ENCODE results near the gene IGFBPL1. TPM values are rescaled to one million over a fixed set of nuclear protein-coding genes. Genes with fewer than 3 reads are reported as not detected.

Gene IGFBPL1
- total and polyA plus RNA-seq, 10 of the 15 experiments (the other 5 are each of a cell fraction or from before 2014, with no cell fraction given) = 0.25 TPM; not detected in 9

DNA sequence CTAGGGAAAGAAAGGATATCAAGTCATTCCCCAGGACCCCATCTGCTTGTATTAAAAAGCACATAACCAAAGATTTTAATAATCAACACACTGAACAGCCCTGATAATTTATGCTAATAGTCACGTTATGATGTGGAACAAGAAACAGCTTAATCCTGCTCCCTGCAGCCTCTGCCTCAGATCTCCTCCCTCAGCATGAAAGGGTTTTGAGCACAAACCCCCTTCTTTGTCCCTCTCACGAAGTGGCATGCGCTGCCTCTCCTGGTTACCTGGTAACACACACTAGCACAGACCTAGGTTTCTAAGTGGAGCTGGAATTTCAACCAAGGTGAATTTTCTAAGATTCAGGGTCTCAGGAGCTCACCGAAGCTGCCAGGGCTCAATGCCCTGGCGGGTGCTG is 5.1 kb downstream of the IGFBPL1 start:
- H3K4me3 ChIP-seq = no peak overlapping the region
- H3K27me3 ChIP-seq (replicated peaks in 1 of 2; ENCODE audit: control insufficient read depth in 2 of 2, insufficient read depth in 2 of 2, low read length in 1 of 2) = peaks cover 3 to 4% of the 10 kb centered on the region in 2 experiments; a peak in 3 of 4 replicates
- intact Hi-C loops (cut with micrococcal nuclease; ENCODE audit: unreplicated experiment) = no loop called here
- H3K4me2 ChIP-seq (ENCODE audit: control insufficient read depth, insufficient read depth) = no peak overlapping the region
- H3K9me3 ChIP-seq (replicated peaks; ENCODE audit: control insufficient read depth, insufficient read depth, low read length) = no peaks in the 10 kb centered on the region
- no peak overlapping the region for H3K27ac ChIP-seq (ENCODE audit: control insufficient read depth, insufficient read depth)
- no peaks in the 10 kb centered on the region for H3K79me2 ChIP-seq (ENCODE audit: control insufficient read depth, insufficient read depth, low read length)
- no peak overlapping the region for H3K9ac ChIP-seq (ENCODE audit: control insufficient read depth, insufficient read depth, low read length)
- H2AFZ ChIP-seq (ENCODE audit: control insufficient read depth, low read depth, low read length) = no peak overlapping the region
- H3K36me3 ChIP-seq (ENCODE audit: control insufficient read depth in 2 of 2, insufficient read depth in 2 of 2, low read length in 1 of 2) = no peaks in the 10 kb centered on the region
- no peaks in the 10 kb centered on the region for H4K20me1 ChIP-seq (ENCODE audit: control insufficient read depth, insufficient read depth)
- CTCF ChIA-PET = interaction anchor here (0.7 to 5.6 kb wide), 4 partner anchors 8 to 158 kb away, joined by 3 to 66 read pairs (median 4); no protein-coding TSS in a partner anchor
- RAD21 ChIA-PET (ENCODE audit: unreplicated experiment) = no interaction called here
- in situ Hi-C loops (cut with MboI) = no loop called here
- FAIRE-seq (no peak), DNase-seq (ENCODE audit: low read depth, low spot score) (no peak), ATAC-seq (no peak)
- 18% methylated on average over 5 of the region's 5 CpGs for WGBS (ENCODE audit: insufficient coverage, insufficient replicate concordance, low lambda C conversion rate, missing lambda C conversion rate)
- TF ChIP-seq PAX8 (IDR thresholded peaks at IDR 0.05) (no peak), ZNF207 (IDR thresholded peaks at IDR 0.05; ENCODE audit: borderline replicate concordance) (no peak), CREM (IDR thresholded peaks at IDR 0.05; ENCODE audit: low read depth) (no peak), ZSCAN29 (IDR thresholded peaks at IDR 0.05) (no peak), ZNF274 (IDR thresholded peaks at IDR 0.05; ENCODE audit: insufficient read depth, insufficient read length) (no peak), RAD21 (IDR thresholded peaks at IDR 0.05; ENCODE audit: insufficient read depth, low read depth, low read length) (no peak), ZNF24 (IDR thresholded peaks at IDR 0.05) (no peak), IRF3 (IDR thresholded peaks at IDR 0.05) (no peak), POLR2A (IDR thresholded peaks at IDR 0.05; ENCODE audit: low read depth, low read length) (no peak), RFX5 (IDR thresholded peaks at IDR 0.05; ENCODE audit: low read depth, low read length) (no peak), FOXK2 (IDR thresholded peaks at IDR 0.05) (no peak), CBFB (IDR thresholded peaks at IDR 0.05; ENCODE audit: low read depth) (no peak), NFIC (IDR thresholded peaks at IDR 0.05; ENCODE audit: low read depth, low read length) (no peak), PBX3 (IDR thresholded peaks at IDR 0.05; ENCODE audit: insufficient replicate concordance, low read depth, low read length) (no peak), ETV6 (conservative IDR thresholded peaks at IDR 0.05 in 1 of 2, IDR thresholded peaks at IDR 0.05 in 1 of 2; ENCODE audit: borderline replicate concordance in 1 of 2, low read depth in 1 of 2) (no peak)
- TF ChIP-seq, protein P1, sequence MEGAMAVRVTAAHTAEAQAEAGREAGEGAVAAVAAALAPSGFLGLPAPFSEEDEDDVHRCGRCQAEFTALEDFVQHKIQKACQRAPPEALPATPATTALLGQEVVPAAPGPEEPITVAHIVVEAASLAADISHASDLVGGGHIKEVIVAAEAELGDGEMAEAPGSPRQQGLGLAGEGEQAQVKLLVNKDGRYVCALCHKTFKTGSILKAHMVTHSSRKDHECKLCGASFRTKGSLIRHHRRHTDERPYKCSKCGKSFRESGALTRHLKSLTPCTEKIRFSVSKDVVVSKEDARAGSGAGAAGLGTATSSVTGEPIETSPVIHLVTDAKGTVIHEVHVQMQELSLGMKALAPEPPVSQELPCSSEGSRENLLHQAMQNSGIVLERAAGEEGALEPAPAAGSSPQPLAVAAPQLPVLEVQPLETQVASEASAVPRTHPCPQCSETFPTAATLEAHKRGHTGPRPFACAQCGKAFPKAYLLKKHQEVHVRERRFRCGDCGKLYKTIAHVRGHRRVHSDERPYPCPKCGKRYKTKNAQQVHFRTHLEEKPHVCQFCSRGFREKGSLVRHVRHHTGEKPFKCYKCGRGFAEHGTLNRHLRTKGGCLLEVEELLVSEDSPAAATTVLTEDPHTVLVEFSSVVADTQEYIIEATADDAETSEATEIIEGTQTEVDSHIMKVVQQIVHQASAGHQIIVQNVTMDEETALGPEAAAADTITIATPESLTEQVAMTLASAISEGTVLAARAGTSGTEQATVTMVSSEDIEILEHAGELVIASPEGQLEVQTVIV (IDR thresholded peaks at IDR 0.05; ENCODE audit: borderline replicate concordance, partially characterized antibody) = no peak
- TF ChIP-seq, protein P2, sequence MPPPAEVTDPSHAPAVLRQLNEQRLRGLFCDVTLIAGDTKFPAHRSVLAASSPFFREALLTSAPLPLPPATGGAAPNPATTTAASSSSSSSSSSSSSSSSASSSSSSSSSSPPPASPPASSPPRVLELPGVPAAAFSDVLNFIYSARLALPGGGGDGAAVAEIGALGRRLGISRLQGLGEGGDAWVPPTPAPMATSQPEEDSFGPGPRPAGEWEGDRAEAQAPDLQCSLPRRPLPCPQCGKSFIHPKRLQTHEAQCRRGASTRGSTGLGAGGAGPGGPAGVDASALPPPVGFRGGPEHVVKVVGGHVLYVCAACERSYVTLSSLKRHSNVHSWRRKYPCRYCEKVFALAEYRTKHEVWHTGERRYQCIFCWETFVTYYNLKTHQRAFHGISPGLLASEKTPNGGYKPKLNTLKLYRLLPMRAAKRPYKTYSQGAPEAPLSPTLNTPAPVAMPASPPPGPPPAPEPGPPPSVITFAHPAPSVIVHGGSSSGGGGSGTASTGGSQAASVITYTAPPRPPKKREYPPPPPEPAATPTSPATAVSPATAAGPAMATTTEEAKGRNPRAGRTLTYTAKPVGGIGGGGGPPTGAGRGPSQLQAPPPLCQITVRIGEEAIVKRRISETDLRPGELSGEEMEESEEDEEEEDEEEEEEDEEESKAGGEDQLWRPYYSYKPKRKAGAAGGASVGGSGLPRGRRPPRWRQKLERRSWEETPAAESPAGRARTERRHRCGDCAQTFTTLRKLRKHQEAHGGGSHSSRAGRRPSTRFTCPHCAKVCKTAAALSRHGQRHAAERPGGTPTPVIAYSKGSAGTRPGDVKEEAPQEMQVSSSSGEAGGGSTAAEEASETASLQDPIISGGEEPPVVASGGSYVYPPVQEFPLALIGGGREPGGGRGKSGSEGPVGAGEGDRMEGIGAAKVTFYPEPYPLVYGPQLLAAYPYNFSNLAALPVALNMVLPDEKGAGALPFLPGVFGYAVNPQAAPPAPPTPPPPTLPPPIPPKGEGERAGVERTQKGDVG (CRISPR knock-in tag; IDR thresholded peaks at IDR 0.05) = no peak
- TF ChIP-seq, protein P3, sequence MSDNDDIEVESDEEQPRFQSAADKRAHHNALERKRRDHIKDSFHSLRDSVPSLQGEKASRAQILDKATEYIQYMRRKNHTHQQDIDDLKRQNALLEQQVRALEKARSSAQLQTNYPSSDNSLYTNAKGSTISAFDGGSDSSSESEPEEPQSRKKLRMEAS (IDR thresholded peaks at IDR 0.05; ENCODE audit: low read depth, low read length) = no peak
- SMC1A ChIA-PET (ENCODE audit: uncharacterized antibody, unreplicated experiment) = interaction anchor here (0.9 kb wide), 1 partner anchor 13 kb away, joined by 3 read pairs; no protein-coding TSS in a partner anchor
- no peaks in the 10 kb centered on the region for H3K4me1 ChIP-seq (ENCODE audit: control insufficient read depth, insufficient read depth, low read length)
- POLR2A ChIA-PET = interaction anchor here (0.6 kb wide), 1 partner anchor 10 kb away, joined by 3 read pairs; no protein-coding TSS in a partner anchor
- no TSS peak for BruUV-seq (replicated peaks)
